LNCAP (cell line): Measurements from ENCODE around the gene IGF2BP1.

ENCODE experiments used
- TF ChIP-seq, protein P1 (sequence below): fragments of 450-650 bp; IDR thresholded peaks from 2 replicates; pipeline ENCODE4 v1.5.1; 2017; ENCODE audit warnings: mild to moderate bottlenecking

Gene IGF2BP1

DNA sequence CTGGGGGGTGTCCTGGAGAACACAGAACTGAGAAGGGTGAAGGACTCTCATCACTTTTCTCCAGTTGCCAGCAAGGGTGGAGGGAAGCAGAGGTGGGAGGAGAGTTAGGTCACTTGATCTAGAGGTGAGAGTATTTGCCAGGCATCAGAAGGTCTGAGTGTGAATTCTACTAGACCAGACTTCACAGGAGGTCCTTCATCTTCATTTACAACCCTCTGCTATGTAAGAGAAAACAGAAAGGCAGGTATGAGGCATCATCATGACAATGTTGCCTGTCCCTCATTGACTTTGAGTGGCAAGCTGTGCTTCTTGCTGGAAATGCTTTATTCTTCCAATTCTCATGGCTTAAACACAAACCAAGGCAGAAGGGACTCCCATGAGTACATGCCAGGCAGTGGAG, 89.5 kb downstream of the IGF2BP1 start:
- TF ChIP-seq, protein P1, sequence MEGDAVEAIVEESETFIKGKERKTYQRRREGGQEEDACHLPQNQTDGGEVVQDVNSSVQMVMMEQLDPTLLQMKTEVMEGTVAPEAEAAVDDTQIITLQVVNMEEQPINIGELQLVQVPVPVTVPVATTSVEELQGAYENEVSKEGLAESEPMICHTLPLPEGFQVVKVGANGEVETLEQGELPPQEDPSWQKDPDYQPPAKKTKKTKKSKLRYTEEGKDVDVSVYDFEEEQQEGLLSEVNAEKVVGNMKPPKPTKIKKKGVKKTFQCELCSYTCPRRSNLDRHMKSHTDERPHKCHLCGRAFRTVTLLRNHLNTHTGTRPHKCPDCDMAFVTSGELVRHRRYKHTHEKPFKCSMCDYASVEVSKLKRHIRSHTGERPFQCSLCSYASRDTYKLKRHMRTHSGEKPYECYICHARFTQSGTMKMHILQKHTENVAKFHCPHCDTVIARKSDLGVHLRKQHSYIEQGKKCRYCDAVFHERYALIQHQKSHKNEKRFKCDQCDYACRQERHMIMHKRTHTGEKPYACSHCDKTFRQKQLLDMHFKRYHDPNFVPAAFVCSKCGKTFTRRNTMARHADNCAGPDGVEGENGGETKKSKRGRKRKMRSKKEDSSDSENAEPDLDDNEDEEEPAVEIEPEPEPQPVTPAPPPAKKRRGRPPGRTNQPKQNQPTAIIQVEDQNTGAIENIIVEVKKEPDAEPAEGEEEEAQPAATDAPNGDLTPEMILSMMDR: no peak

- TF ChIP-seq, protein P1: no peak
Measured at GRCh38 chr17:49089094-49089493, 91.9 kb downstream of the IGF2BP1 start.

DNA sequence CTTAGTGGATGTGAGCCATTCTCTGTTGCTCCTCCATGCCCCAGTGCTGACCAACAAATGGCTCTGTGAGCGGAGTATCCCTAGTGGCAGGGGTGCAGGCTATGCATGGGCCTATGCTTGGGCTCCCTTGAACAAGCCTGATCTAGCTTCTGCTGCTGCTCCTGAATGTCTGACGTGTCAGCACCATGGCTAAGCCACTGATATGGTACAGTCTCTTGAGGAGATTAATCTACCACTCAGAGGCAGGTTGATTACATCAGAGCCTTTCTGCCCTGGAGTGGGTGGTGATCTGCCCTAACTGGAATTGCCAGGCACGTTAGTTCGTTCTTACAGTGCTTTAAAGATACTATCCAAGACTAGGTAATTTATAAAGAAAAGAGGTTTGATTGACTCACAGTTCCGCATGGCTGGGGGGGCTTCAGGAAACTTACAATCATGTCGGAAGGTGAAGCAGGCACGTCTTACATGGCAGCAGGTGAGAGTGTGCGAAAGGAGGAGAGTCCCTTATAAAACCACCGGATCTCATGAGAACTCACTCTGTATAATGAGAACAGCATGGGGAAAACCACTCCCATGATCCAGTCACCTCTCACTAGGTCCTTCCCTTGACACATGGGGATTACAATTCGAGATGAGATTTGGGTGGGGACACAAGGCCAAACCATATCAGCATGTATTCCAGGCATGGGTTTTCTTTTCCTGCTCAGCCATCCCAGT, 93.9 kb downstream of the IGF2BP1 start:
- TF ChIP-seq, protein P1: no peak

GRCh38 chr17:49093131-49093530, 95.9 kb downstream of the IGF2BP1 start:
- TF ChIP-seq, protein P1: no peak

- TF ChIP-seq, protein P1: no peak
Measured at GRCh38 chr17:49100601-49101000, 103.4 kb downstream of the IGF2BP1 start.

DNA sequence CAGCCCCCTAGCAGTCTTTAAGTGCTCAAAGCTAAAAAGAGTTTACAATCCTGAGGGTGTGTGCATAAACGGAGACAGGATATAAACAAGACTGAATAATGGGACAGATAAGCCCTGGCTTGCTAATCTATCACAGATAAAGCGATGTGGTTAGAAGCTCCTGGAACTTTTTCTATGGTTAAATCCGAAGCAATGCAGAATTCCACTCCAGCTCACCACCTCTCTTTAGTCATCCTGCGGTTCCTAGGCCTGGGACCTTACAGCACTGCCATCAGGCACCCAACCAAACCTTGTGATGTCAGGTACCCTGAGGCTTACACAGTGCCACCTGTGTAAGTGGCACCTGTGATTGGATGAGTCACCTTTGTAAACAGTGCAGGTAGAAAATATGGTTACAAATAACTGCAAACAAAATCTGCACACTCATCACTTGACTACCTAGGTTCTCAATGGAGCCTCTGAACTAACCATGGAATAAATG, 103.9 kb downstream of the IGF2BP1 start:
- TF ChIP-seq, protein P1: no peak

DNA sequence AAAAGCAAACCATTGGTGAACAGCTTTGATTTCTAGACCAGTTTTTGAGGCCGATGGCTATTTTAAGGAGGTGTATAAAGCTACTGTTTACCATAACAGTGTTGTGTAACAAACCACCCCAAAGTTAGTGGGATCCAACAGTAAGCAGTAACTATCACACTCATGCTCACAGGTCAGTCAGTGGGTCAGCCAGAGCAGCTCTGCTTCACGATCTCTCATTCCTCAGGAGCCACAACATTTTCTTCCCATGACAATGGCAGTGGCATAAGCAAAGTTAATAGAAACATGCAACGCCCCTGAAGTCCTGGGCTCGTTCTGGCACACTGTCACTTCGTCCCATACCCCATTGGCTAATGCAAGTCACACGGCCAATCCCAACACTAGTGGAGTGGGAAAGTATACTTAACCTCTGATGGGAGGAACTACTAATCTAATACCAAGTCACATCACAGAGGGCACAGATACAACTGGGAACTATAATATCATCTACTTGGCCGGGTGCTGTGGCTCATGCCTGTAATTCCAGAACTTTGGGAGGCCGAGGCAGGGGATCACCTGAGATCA, 107.4 kb downstream of the IGF2BP1 start:
- TF ChIP-seq, protein P1: no peak
